GM18861 (cell line): Measurements from ENCODE around the gene MRPL42.
"Not testable (repeated sequence)": the region's sequence is repeated elsewhere in the genome, so short reads cannot be mapped to it uniquely, and the experiment has no call there.

Experiments
- ATAC-seq: cut with Tn5 transposase; IDR thresholded peaks from one replicate; pipeline ENCODE4 v1.9.1; 2021; ENCODE audit not compliant: unreplicated experiment

MRPL42 gene

DNA sequence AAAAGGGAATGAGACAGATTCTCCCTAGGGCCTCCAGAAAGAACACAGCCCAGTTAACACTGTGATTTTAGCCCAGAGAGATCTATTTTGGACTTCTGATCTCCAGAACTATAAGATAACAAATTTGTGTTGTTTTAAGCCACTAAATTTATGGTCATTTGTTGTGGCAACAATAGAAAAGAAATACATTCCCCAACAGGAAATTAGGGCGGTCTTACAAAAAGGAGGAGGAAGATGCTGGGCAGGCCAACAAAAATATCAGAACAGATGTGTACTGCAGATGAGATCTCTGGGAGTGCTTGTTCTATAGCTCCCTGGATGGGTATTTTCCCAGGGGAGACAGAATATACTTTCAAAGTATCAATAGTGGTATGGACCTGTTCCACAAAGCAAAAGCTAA lies 73.2 kb downstream of the MRPL42 start:
- ATAC-seq = no peak

DNA sequence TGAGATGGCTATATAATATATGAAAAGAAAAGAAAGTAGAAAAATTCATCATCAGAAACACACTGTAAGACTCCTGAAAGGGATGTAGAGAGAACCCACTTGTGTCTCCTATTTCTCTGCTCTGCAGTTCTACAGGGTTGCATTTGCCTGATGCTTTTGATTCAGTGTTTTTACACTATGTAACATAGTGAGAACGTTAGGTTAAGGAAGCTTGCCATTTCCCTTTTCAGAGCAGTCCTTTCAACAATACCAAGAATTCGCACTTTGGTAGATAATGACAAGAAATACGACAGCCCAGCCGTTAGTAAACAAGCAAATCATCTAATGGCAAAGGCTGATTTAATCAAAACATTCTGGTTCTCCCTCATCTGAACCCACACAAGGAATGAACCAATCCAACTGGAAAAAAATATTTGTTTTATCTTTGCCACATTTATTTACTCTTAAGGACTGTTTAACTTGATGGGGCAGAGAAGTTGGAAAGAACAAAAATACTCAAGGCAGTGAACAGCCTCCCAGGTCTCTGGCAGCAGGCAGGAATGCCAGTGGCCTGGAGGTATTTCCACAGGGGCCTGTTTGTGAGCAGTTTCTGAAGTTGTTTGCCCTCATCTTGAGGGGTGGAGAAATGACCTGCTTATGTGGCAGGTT lies 74.4 kb downstream of the MRPL42 start:
- ATAC-seq = no peak

DNA sequence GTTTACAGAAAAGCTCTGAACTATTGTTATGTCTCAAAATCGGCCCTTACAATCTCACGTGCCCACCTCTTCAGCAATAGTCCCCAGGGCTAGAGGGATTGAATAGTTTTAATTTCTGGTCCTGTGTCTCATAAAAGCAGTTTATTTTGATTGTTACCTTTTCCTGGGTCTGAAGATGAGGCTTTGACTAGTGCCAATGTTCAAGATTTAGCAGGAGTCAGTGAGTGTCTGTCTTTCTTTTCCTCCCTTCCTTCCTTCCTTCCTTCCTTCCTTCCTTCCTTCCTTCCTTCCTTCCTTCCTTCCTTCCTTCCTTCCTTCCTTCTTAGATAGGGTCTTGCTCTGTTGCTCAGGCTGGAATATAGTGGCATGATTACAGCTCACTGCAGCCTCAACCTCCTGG lies 80.5 kb downstream of the MRPL42 start:
- ATAC-seq = no peak

DNA sequence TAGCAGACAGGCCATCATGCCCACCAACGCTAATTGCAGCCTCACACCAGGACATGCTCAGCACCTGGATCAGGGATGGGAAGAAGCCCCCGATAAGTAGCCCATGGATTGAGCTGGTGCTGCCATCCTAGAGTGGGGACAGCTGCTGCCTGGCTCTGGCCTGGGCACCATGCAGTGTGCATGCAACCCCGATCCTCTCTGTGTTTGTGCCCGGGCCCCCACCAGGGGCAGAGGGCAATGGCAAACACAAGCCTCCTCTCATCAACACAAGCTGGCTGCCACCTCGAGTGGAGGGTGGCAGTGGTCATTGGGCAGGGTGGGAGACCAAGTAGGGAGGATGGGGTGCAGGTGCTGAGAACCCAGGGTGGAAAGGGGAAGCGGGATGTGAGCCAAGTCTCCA lies 81.9 kb downstream of the MRPL42 start:
- ATAC-seq = no peak

DNA sequence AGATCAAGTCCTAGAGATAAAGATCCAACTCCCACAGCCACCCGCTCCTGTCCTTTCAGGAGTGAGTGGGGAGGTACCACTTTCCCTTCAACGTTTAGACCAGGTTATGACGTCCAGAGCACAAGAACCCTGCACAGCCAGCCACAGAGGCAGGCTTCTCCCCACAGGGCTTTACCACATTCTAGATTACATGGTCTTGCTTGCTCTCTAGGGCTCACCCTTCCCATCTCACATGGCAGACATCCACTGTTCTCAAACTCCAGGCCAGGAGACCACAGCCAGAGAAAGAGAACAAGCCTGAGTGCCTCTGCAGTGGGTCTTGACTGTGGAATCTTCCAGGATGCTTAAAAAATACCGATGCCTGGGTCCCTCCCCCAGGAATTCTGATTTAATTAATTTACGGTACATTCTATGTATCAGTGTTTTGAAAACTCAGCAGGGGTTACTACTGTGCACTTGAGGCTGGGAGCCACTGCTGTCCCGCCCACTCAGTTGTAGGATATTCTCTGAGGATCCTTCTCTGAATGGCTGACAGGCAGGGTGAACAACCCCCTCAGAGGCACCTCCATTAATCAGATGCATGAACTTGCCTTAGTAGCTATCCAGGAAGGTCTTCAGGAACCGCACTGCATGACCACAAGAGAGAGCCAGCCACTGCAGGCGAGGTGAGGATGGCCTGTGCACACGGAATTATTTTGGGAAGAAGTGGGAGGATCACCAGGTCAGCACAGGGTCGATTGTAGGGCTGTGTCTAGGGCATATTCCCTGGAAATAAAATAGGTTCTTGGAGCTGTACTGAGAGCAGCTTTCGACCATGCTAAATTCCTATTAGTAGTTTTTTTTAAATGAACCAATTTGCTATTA lies 83.7 kb downstream of the MRPL42 start:
- ATAC-seq = no peak

DNA sequence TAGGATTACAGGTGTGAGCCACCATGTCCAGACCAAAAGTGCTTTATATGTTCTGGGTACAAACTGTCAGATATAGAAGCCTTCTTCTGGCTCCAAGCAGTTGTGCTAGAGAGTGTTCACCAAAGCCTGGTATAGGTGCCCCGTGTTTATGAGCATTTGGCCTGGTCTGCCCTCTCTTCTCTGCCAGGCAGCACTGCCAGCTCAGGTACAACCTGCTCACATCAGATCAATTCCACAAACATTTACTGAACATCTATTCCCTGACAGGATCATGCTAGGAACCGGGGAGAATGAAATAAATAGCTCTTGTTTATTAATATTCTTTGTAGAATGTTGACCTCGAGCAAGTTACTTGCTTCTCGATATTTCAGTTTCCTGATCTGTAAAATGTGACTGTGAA lies 85.1 kb downstream of the MRPL42 start:
- ATAC-seq = no peak

DNA sequence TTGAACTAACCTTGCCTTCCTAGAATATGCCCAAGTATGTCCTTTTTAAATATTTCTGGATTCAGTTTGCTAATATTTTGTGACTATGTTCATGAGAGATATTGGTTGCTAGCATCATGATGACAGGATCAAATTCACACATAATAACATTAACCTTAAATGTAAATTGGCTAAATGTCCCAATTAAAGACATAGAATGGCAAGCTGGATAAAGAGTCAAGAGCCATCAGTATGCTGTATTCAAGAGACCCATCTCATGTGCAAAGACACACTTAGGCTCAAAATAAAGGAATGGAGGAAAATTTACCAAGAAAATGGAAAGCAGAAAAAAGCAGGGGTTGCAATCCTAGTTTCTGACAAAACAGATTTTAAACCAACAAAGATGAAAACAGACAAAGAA lies 90.6 kb downstream of the MRPL42 start:
- not testable (repeated sequence) for ATAC-seq

DNA sequence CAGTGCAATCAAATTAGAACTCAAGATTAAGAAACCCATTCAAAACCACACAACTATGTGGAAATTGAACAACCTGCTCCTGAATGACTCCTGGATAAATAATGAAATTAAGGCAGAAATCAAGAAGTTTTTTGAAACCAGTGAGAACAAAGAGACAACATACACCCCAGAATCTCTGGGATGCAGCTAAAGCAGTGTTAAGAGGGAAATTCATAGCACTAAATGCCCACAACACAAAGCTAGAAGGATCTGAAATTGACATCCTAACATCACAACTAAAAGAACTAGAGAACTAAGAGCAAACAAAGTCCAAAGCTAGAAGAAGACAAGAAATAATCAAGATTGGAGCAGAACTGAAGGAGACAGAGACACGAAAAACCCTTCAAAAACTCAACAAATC lies 91.4 kb downstream of the MRPL42 start:
- ATAC-seq = not testable (repeated sequence)

DNA sequence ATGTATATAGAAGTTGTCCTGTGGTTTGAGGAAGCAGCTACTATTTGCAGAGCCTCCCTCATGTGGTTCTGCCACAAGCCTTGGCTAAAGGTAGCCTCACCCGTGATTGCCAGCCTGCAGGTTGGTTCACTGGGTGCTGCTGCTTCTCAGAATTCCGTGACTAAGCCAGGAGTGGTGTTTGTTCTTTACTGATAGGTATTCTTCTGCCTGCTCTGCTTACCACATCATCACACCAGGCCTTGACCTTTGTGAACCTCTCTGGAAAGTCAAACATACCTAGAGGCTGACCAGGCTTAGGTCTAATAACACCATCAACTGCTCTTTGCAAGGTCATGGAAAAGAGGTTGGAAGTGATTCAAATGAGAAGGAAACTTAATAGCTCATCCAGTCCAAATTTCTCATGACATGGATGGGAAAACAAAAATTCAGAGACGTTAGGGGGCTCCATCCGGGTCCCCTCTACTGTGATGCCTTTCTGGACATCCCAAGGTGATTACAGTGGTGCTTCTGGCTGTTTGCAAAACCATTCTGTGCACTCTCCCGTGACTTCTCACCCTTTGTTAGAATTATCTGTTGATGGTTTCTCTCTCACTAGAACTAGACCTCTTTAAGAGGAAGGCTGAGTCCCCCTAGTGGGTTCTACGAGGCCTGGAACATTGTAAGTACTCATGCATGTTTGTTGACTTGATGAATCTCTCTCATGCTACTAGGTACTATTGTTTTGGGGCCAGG lies 96.7 kb downstream of the MRPL42 start:
- ATAC-seq = no peak

DNA sequence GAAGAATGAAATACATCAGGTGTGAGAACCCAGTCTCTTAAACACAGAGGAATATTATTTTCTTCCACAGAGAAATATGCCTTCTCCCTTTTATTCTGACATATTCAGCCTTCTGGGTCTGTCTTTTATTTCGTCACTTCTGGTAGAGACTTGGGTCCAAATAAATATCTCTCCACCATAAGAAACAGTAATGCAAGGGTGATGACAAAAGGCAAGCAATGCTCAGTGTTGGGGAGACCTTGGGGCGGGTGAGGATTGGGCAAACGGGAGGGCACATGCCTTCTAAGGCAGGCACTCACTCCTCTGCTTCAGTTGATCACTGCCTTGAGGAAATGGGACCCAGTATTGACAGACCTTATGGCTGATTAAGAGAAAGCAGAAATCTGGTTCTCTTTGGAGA lies 98.4 kb downstream of the MRPL42 start:
- ATAC-seq = no peak
